Measurements from ENCODE around the gene EPM2AIP1. TPM values are rescaled to one million over a fixed set of nuclear protein-coding genes. Genes with fewer than 3 reads are reported as not detected.
"Not testable (repeated sequence)": the region's sequence is repeated elsewhere in the genome, so short reads cannot be mapped to it uniquely, and the experiment has no call there.

Gene EPM2AIP1
- total RNA-seq = 10 to 100 TPM in 1 of 2 experiments, 1 to 10 TPM in 1; 9.4 to 11.8 TPM

GRCh38 chr3:36992806-36993325 lies at the start of gene EPM2AIP1:
TSS of gene EPM2AIP1 (minus strand) at chr3:36993131. CDS start at chr3:36993077, 54 bp downstream.
- no peak within 1 kb of the TSS for H3K4me3 Mint-ChIP-seq
- ATAC-seq = peak; percentile 89
- peaks cover 47% of the 10 kb centered on the region for H3K4me1 Mint-ChIP-seq
- H3K27ac Mint-ChIP-seq = no peak within 1 kb of the TSS
- intact Hi-C loops (cut with DNase I, micrococcal nuclease) = loop anchor here (1.0 to 10.0 kb wide), 7 partner anchors 48 to 222 kb away; partner anchors contain the start of genes LRRFIP2 (in 1 of the 2) and TRANK1 (in 1 of the 2)
- CTCF ChIA-PET = interaction anchor here (1.0 to 3.0 kb wide), 5 partner anchors 23 to 1529 kb away, joined by 3 to 16 read pairs (median 3); no protein-coding TSS in a partner anchor
- POLR2A ChIA-PET = interaction anchor here (0.6 to 1.5 kb wide), 6 partner anchors 16 to 432 kb away, joined by 3 to 9 read pairs (median 4); partner anchors contain the start of gene TRANK1
- no peaks in the 10 kb centered on the region for H3K27me3 Mint-ChIP-seq
- H3K36me3 Mint-ChIP-seq (ENCODE audit: low read depth) = peaks cover 40% of the 10 kb centered on the region
- no peak for DNase-seq
- H3K9me3 Mint-ChIP-seq (ENCODE audit: low read depth) = no peaks in the 10 kb centered on the region

GRCh38 chr3:37042712-37043111 lies 49.8 kb upstream of the EPM2AIP1 start:
- DNase-seq; POLR2A ChIA-PET; H3K27ac Mint-ChIP-seq; ATAC-seq; H3K4me3 Mint-ChIP-seq; intact Hi-C loops (cut with DNase I, micrococcal nuclease); H3K4me1 Mint-ChIP-seq; CTCF ChIA-PET; H3K9me3 Mint-ChIP-seq (ENCODE audit: low read depth); H3K27me3 Mint-ChIP-seq: not testable (repeated sequence)
- H3K36me3 Mint-ChIP-seq (ENCODE audit: low read depth) = peaks cover 48% of the 10 kb centered on the region

GRCh38 chr3:37041546-37042195 lies 48.7 kb upstream of the EPM2AIP1 start:
- no peak overlapping the region for H3K4me3 Mint-ChIP-seq
- intact Hi-C loops (cut with DNase I, micrococcal nuclease) = no loop called here
- no peaks in the 10 kb centered on the region for H3K9me3 Mint-ChIP-seq (ENCODE audit: low read depth)
- ATAC-seq = no peak
- H3K27me3 Mint-ChIP-seq = no peaks in the 10 kb centered on the region
- ChIA-PET CTCF (no interaction called here), POLR2A (no interaction called here)
- no peak for DNase-seq
- H3K4me1 Mint-ChIP-seq = no peaks in the 10 kb centered on the region
- no peak overlapping the region for H3K27ac Mint-ChIP-seq
- peaks cover 51% of the 10 kb centered on the region for H3K36me3 Mint-ChIP-seq (ENCODE audit: low read depth)

DNA sequence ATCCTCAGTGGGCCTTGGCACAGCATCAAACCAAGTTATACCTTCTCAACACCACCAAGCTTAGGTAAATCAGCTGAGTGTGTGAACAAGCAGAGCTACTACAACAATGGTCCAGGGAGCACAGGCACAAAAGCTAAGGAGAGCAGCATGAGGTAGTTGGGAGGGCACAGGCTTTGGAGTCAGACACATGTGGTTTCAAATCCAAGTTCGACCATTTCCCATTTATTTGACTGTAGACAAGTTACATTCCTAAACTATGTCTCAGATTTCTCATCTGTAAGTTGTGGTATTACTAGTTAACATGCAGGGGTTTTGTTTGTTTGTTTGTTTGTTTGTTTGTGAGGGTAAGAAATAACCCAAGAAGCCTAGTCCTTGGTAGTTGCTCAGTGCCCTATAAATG lies 47.3 kb upstream of the EPM2AIP1 start:
- intact Hi-C loops (cut with DNase I, micrococcal nuclease) = no loop called here
- H3K36me3 Mint-ChIP-seq (ENCODE audit: low read depth) = peaks cover 60% of the 10 kb centered on the region
- no peak overlapping the region for H3K4me3 Mint-ChIP-seq
- CTCF ChIA-PET = interaction anchor here (1.0 kb wide), 1 partner anchor 15 kb away, joined by 7 read pairs; no protein-coding TSS in a partner anchor
- H3K9me3 Mint-ChIP-seq (ENCODE audit: low read depth) = peaks cover 2% of the 10 kb centered on the region
- DNase-seq (no peak), ATAC-seq (no peak)
- POLR2A ChIA-PET = no interaction called here
- H3K27ac Mint-ChIP-seq = no peak overlapping the region
- no peaks in the 10 kb centered on the region for H3K4me1 Mint-ChIP-seq
- H3K27me3 Mint-ChIP-seq = no peaks in the 10 kb centered on the region

DNA sequence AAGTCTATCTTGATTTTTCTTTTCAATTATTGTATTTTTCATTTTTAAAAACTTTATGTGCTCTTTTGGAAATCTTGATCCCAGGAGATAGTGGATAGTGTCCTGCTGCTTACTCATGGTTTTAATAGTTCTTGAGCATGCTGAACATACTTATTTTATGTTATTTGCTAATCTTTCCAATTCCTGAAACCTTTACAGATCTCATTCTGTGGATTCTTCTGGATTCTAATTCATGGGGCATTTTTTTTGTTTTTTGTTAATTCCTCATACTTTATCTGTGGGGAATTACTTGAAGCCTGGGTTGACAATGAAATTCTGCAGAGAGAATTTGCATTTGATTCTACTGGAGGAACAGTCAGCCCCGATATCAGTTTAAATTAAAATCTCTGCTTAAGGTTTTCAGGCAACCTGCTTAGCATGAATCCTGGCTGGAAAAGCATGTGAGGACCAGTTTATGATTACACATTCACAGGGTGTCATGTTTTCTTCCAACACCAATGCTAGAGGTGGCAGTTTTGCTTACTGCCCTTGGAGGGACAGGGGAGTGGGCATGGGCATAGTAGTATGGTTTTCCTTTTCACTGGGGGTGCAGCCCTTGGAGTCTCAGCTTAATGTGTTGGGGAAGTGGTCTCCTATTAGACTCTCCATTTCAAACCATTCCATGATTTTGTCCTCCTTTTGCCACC lies 46.4 kb upstream of the EPM2AIP1 start:
- DNase-seq (no peak), ATAC-seq (no peak)
- no peak overlapping the region for H3K4me3 Mint-ChIP-seq
- no peaks in the 10 kb centered on the region for H3K4me1 Mint-ChIP-seq
- intact Hi-C loops (cut with DNase I, micrococcal nuclease) = no loop called here
- CTCF ChIA-PET = interaction anchor here (1.8 kb wide), 1 partner anchor 10 kb away, joined by 3 read pairs; no protein-coding TSS in a partner anchor
- H3K36me3 Mint-ChIP-seq (ENCODE audit: low read depth) = peaks cover 62% of the 10 kb centered on the region
- no peak overlapping the region for H3K27ac Mint-ChIP-seq
- H3K27me3 Mint-ChIP-seq = no peaks in the 10 kb centered on the region
- H3K9me3 Mint-ChIP-seq (ENCODE audit: low read depth) = peaks cover 5% of the 10 kb centered on the region
- POLR2A ChIA-PET = no interaction called here

DNA sequence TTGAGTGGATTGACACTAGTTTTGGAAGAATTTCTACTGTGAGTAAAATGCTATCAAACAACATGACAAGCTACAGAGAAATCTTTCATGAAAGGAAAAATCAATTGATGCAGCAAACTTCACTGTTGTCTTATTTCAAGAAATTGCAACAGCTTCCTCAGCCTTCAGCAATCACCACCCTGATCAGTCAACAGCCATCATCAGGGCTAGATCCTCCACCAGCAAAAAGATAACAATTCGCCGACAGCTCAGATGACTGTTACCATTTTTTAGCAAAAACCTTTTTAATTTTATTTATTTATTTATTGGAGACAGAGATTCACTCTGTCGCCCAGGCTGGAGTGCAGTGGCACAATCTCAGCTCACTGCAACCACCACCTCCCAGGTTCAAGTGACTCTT lies 44.4 kb upstream of the EPM2AIP1 start:
- H3K4me1 Mint-ChIP-seq = no peaks in the 10 kb centered on the region
- H3K27ac Mint-ChIP-seq = no peak overlapping the region
- DNase-seq = no peak
- intact Hi-C loops (cut with DNase I, micrococcal nuclease) = no loop called here
- peaks cover 67% of the 10 kb centered on the region for H3K36me3 Mint-ChIP-seq (ENCODE audit: low read depth)
- ATAC-seq = no peak
- peaks cover 5% of the 10 kb centered on the region for H3K9me3 Mint-ChIP-seq (ENCODE audit: low read depth)
- POLR2A ChIA-PET = no interaction called here
- CTCF ChIA-PET = interaction anchor here (0.9 to 2.4 kb wide), 2 partner anchors 11 to 13 kb away, joined by 4 to 9 read pairs; no protein-coding TSS in a partner anchor
- no peak overlapping the region for H3K4me3 Mint-ChIP-seq
- H3K27me3 Mint-ChIP-seq = no peaks in the 10 kb centered on the region

- ChIA-PET POLR2A (interaction anchor here (0.6 to 0.7 kb wide), 2 partner anchors 92 to 223 kb away, joined by 3 to 4 read pairs; no protein-coding TSS in a partner anchor), CTCF (interaction anchor here (0.6 to 0.9 kb wide), 2 partner anchors 20 to 227 kb away, joined by 3 read pairs; no protein-coding TSS in a partner anchor)
- no peaks in the 10 kb centered on the region for H3K27me3 Mint-ChIP-seq
- H3K27ac Mint-ChIP-seq = no peak overlapping the region
- ATAC-seq (no peak), DNase-seq (no peak)
- peaks cover 65% of the 10 kb centered on the region for H3K36me3 Mint-ChIP-seq (ENCODE audit: low read depth)
- H3K4me3 Mint-ChIP-seq = no peak overlapping the region
- peaks cover 5% of the 10 kb centered on the region for H3K9me3 Mint-ChIP-seq (ENCODE audit: low read depth)
- intact Hi-C loops (cut with DNase I, micrococcal nuclease) = no loop called here
- no peaks in the 10 kb centered on the region for H3K4me1 Mint-ChIP-seq
Measured at GRCh38 chr3:37032961-37033360, 40.0 kb upstream of the EPM2AIP1 start.

DNA sequence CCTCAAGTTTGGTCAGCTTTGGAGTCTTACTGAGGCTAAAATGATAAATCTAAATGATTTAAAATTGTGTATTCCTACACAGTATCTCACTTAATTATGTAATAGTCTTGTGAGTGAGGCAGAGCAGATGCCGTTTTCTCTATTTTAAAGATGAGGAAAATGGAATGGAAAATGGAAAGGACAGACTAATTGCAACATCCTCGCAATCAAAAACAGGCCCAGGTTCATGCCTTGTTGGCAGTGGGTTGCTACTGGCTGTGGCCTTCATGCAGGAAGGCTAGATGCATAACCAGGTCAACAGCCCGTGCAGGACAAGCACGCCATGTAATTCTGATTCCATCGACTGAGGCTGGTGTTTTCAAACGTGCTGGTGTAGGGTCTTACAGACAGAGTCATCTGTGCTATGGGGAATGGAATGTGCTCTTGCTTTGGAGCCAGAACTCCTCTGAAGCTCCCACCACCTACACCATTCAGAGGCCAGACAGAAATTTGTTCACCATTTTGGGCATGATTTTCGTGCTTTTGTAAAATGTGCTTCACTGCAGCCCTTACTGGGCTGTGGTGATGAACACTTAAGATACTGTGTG lies 38.3 kb upstream of the EPM2AIP1 start:
- Mint-ChIP-seq H3K9me3 (ENCODE audit: low read depth) (peaks cover 5% of the 10 kb centered on the region), H3K4me3 (no peak overlapping the region), H3K27me3 (no peaks in the 10 kb centered on the region), H3K36me3 (ENCODE audit: low read depth) (peaks cover 67% of the 10 kb centered on the region), H3K27ac (no peak overlapping the region), H3K4me1 (no peaks in the 10 kb centered on the region)
- ChIA-PET CTCF (interaction anchor here (0.7 to 0.9 kb wide), 2 partner anchors 9 to 72 kb away, joined by 3 to 4 read pairs; no protein-coding TSS in a partner anchor), POLR2A (no interaction called here)
- DNase-seq = no peak
- intact Hi-C loops (cut with DNase I, micrococcal nuclease) = no loop called here
- ATAC-seq = no peak

- peaks cover 5% of the 10 kb centered on the region for H3K9me3 Mint-ChIP-seq (ENCODE audit: low read depth)
- no peaks in the 10 kb centered on the region for H3K4me1 Mint-ChIP-seq
- POLR2A ChIA-PET = no interaction called here
- ATAC-seq (no peak), DNase-seq (no peak)
- peaks cover 67% of the 10 kb centered on the region for H3K36me3 Mint-ChIP-seq (ENCODE audit: low read depth)
- intact Hi-C loops (cut with DNase I, micrococcal nuclease) = no loop called here
- H3K27me3 Mint-ChIP-seq = no peaks in the 10 kb centered on the region
- no peak overlapping the region for H3K27ac Mint-ChIP-seq
- CTCF ChIA-PET = interaction anchor here (0.7 to 0.9 kb wide), 2 partner anchors 8 to 71 kb away, joined by 3 to 4 read pairs; no protein-coding TSS in a partner anchor
- H3K4me3 Mint-ChIP-seq = no peak overlapping the region
Measured at GRCh38 chr3:37030588-37030987, 37.7 kb upstream of the EPM2AIP1 start.

- H3K27ac Mint-ChIP-seq = no peak overlapping the region
- ATAC-seq (no peak), DNase-seq (no peak)
- peaks cover 63% of the 10 kb centered on the region for H3K36me3 Mint-ChIP-seq (ENCODE audit: low read depth)
- no peak overlapping the region for H3K4me3 Mint-ChIP-seq
- peaks cover 3% of the 10 kb centered on the region for H3K4me1 Mint-ChIP-seq
- ChIA-PET POLR2A (interaction anchor here (0.6 kb wide), 1 partner anchor 26 kb away, joined by 3 read pairs; no protein-coding TSS in a partner anchor), CTCF (interaction anchor here (0.6 to 1.2 kb wide), 2 partner anchors 9 to 261 kb away, joined by 3 read pairs; no protein-coding TSS in a partner anchor)
- intact Hi-C loops (cut with DNase I, micrococcal nuclease) = no loop called here
- H3K27me3 Mint-ChIP-seq = no peaks in the 10 kb centered on the region
- no peaks in the 10 kb centered on the region for H3K9me3 Mint-ChIP-seq (ENCODE audit: low read depth)
Measured at GRCh38 chr3:37029516-37030163, 36.7 kb upstream of the EPM2AIP1 start.

GRCh38 chr3:37029111-37029510 lies 36.2 kb upstream of the EPM2AIP1 start:
- Mint-ChIP-seq H3K27ac (no peak overlapping the region), H3K4me3 (no peak overlapping the region), H3K9me3 (ENCODE audit: low read depth) (no peaks in the 10 kb centered on the region), H3K4me1 (peaks cover 4% of the 10 kb centered on the region), H3K27me3 (no peaks in the 10 kb centered on the region), H3K36me3 (ENCODE audit: low read depth) (peaks cover 65% of the 10 kb centered on the region)
- ATAC-seq (no peak), DNase-seq (no peak)
- CTCF ChIA-PET = interaction anchor here (0.6 to 1.2 kb wide), 2 partner anchors 9 to 260 kb away, joined by 3 read pairs; no protein-coding TSS in a partner anchor
- POLR2A ChIA-PET = interaction anchor here (0.6 kb wide), 1 partner anchor 26 kb away, joined by 3 read pairs; no protein-coding TSS in a partner anchor
- intact Hi-C loops (cut with DNase I, micrococcal nuclease) = no loop called here
